ENCODE measurements around the gene MYH4.

Gene MYH4

GRCh38 chr17:10469459-10469858, at the start of gene MYH4:
Gene MYH4, minus strand, starts transcription at chr17:10469559. Its CDS starts 2,814 bp downstream, at chr17:10466745.
- no peak for TF ChIP-seq CTCF (IDR thresholded peaks at IDR 0.05; ENCODE audit: borderline replicate concordance, insufficient read depth, low read depth, low read length)
- H3K4me3 ChIP-seq (ENCODE audit: low read depth, low read length): no peak within 1 kb of the TSS

- H3K4me3 ChIP-seq (ENCODE audit: low read depth, low read length): no peak within 1 kb of the TSS
- no peak for TF ChIP-seq CTCF (IDR thresholded peaks at IDR 0.05; ENCODE audit: borderline replicate concordance, insufficient read depth, low read depth, low read length)
Observed at GRCh38 chr17:10518271-10519037, 49.1 kb upstream of the MYH4 start, which contains the start of gene MYH1. Gene MYH1, minus strand, starts transcription at chr17:10518542. Its CDS starts 1,900 bp downstream, at chr17:10516642.

- H3K4me3 ChIP-seq (ENCODE audit: low read depth, low read length): no peak overlapping the region
- TF ChIP-seq CTCF (IDR thresholded peaks at IDR 0.05; ENCODE audit: borderline replicate concordance, insufficient read depth, low read depth, low read length): no peak
Observed at GRCh38 chr17:10516638-10517037, 47.3 kb upstream of the MYH4 start.

GRCh38 chr17:10516065-10516464, 46.7 kb upstream of the MYH4 start:
- TF ChIP-seq CTCF (IDR thresholded peaks at IDR 0.05; ENCODE audit: borderline replicate concordance, insufficient read depth, low read depth, low read length): no peak
- no peak overlapping the region for H3K4me3 ChIP-seq (ENCODE audit: low read depth, low read length)

- no peak overlapping the region for H3K4me3 ChIP-seq (ENCODE audit: low read depth, low read length)
- TF ChIP-seq CTCF (IDR thresholded peaks at IDR 0.05; ENCODE audit: borderline replicate concordance, insufficient read depth, low read depth, low read length): no peak
Observed at GRCh38 chr17:10513299-10514067, 44.1 kb upstream of the MYH4 start.

- no peak for TF ChIP-seq CTCF (IDR thresholded peaks at IDR 0.05; ENCODE audit: borderline replicate concordance, insufficient read depth, low read depth, low read length)
- H3K4me3 ChIP-seq (ENCODE audit: low read depth, low read length): no peak overlapping the region
Observed at GRCh38 chr17:10512856-10513255, 43.5 kb upstream of the MYH4 start.
